ENCODE measurements around the gene ERBB2.
"Not testable (repeated sequence)": the region's sequence is repeated elsewhere in the genome, so short reads cannot be mapped to it uniquely, and the experiment has no call there.

Gene ERBB2

DNA sequence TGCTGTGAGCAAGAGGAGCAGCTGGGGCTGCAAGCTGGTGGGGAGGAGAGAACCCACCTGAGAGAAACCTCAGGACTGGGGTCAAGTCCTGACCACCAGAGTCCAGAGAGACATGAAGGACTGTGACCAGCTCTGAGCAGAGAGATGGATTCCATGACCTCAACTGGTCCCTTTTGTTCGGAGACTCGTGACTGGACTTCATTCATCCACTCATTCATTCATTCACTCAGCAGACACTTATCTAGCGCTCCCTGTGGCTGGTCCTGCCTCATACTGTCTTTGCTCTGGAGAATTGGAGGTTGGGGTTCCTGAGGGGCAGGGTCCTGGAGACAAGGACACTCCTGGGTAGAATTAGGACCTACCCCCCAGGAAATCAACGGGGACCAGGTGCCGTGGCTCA, 4.0 kb downstream of the ERBB2 start:
- DNase-seq (ENCODE audit: low read depth), result no peak

DNA sequence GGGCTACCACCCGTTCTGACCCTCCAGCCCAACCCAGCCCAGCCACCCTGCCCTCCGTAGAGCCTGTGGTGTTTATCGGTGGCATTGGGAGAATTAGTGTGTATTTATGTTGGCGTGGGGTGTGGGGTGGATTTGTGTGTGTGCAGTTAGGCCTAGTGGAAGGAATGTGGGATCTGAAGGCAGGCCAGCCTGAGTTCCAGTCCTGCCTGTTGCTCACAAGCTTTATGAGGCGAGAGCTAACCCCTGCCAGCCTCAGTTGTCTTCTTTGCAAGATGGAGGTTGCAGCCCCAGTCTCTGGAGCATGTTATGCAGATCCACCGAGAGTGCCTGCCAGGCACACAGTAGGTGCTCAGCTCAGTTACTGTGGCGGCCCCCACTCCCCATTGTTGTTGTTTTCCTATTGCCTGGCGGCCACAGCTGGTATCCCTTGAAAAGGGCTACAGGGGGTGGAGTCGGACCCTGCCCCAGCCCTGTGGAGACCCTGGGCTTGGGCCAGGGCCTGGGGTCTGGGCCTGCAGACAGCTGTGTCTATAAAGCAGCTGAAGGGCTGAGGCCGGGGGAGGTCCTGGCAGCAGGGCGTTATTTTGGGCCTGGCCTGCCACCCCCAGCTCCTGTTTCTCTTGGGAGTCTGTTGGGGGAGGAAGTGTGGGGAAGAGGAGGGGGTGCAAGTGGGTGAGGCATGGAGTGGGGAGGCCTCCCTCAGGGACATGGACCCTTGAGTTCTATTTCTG, 5.1 kb downstream of the ERBB2 start:
- DNase-seq (ENCODE audit: low read depth), result no peak

DNA sequence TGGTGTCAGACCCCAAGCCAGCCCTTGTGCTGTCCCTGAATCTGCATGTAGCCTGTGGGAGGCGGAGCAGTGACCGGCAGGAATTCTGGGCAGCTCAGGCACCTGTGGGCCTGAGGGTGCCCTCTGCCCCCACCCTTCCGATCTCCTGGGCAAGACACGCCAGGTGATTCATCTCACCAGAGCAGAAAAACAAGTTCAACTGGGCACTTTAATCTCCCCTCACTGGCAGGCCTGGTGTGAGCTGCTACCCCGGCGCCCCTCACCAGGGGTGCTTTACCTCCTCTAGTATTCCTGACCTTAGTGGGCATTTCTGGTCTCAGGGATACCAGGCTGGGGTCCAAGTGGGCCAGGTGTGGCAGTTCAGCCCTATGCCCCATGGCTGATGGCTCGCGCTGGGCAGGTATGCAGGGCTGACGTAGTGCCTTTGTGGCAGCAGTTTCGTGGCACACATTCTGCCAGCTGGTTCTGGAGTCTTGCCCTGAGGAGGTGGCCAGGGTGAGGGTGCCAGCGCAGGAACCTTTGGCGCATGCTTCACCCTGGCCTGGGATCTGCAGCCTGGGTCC, 6.0 kb downstream of the ERBB2 start:
- no peak for DNase-seq (ENCODE audit: low read depth)

DNA sequence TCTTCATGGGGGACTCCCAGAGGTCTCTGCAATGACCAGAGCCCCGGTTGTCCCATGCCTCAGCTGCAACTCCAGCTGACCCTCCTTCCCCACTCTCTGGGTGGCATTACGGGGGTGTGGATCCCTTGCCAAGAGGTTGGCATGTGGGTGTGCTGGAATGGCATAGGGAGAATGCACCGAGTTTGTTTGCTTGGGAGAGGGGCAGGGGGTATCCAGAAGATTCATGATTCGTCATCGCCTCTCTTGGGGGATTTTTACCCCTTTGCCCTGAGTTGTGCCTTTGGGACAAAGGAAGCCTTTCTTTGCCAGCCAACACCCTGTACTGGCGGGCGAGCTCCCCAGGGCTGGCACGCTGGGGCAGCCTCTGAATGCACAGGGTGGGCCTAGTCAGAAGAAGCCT, 6.5 kb downstream of the ERBB2 start:
- DNase-seq (ENCODE audit: low read depth), result no peak

DNA sequence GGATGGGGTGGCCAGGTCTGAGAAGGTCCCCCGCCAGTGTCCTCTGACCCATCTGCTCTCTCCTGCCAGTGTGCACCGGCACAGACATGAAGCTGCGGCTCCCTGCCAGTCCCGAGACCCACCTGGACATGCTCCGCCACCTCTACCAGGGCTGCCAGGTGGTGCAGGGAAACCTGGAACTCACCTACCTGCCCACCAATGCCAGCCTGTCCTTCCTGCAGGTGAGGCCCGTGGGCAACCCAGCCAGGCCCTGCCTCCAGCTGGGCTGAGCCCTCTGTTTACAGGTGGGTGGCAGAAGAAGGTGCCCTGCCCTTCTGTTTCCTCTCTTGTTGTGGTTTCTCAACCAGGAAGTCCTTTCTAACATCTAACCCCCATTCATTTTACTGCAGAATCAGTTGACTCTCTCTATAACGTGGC, 7.1 kb downstream of the ERBB2 start:
- DNase-seq (ENCODE audit: low read depth), result no peak

DNA sequence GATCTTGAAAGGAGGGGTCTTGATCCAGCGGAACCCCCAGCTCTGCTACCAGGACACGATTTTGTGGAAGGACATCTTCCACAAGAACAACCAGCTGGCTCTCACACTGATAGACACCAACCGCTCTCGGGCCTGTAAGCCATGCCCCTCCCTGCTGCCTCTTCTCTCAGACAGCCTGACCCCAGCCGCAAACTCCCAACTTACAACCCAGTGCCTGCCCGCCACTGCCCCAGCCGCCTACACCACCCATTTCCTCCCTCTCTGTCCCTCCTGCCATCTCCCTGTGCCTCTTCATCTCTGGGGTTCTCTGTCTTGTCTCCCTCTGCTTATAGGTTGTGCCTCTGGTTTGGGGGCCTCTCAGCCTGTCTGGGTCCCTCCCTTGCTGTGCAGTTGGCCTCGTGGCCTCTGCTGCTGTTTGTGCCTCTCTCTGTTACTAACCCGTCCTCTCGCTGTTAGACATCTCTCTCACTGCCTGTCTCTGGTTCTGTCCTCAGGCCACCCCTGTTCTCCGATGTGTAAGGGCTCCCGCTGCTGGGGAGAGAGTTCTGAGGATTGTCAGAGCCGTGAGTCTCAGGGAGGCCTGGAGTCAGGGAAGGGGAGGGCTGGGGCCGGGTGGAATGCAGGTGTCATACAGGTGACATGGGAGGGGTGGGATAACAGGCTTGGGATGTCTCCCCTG, 9.6 kb downstream of the ERBB2 start:
- DNase-seq (ENCODE audit: low read depth), result no peak

DNA sequence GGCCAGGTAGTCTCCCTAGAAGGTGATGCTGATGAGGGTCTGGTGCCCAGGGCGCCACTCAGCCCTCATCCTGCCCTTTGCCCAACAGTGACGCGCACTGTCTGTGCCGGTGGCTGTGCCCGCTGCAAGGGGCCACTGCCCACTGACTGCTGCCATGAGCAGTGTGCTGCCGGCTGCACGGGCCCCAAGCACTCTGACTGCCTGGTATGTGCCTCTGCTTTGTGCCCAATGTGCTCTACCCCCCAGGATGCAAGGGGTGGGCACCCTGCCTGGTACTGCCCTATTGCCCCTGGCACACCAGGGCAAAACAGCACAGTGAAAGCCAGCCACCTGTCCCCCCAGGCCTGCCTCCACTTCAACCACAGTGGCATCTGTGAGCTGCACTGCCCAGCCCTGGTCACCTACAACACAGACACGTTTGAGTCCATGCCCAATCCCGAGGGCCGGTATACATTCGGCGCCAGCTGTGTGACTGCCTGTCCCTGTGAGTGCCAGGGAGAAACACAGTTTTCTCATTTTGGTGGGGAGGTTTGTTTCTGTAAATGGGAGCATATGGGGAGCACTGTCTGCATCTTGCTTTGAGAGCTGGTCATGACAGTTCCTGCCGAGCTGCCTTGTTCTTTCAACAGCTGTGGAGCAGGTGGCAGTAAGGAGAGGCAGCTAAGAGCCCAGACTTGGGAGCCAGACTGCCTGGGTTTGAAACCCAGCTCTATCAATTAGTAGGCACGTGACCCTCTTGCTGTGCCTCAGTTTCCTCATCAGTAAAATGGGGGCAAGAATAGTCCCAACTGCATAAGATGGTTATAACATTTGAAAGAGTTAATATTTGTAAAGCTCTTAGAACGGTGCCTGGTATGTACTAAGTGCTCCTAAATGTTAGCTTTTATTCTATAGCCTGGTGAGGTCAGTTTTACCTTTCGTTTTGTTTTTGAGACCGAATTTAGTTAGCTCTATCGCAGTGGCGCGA, 10.4 kb downstream of the ERBB2 start:
- no peak for DNase-seq (ENCODE audit: low read depth)

DNA sequence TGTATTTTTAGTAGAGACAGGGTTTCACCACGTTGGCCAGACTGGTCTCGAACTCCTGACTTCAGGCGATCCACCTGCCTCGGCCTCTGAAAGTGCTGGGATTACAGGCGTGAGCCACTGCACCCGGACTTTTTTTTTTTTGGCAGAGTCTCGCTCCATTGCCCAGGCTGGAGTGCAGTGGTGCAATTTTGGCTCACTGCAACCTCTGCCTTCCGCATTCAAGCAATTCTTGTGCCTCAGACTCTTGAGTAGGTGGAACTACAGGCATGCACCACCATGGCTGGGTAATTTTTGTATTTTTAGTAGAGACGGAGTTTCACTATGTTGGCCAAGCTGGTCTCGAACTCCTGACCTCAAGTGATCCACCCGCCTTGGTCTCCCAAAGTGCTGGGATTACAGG, 11.2 kb downstream of the ERBB2 start:
- DNase-seq (ENCODE audit: low read depth), result not testable (repeated sequence)

DNA sequence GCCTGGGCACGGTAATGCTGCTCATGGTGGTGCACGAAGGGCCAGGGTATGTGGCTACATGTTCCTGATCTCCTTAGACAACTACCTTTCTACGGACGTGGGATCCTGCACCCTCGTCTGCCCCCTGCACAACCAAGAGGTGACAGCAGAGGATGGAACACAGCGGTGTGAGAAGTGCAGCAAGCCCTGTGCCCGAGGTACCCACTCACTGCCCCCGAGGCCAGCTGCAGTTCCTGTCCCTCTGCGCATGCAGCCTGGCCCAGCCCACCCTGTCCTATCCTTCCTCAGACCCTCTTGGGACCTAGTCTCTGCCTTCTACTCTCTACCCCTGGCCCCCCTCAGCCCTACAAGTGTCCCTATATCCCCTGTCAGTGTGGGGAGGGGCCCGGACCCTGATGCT, 12.0 kb downstream of the ERBB2 start:
- no peak for DNase-seq (ENCODE audit: low read depth)

DNA sequence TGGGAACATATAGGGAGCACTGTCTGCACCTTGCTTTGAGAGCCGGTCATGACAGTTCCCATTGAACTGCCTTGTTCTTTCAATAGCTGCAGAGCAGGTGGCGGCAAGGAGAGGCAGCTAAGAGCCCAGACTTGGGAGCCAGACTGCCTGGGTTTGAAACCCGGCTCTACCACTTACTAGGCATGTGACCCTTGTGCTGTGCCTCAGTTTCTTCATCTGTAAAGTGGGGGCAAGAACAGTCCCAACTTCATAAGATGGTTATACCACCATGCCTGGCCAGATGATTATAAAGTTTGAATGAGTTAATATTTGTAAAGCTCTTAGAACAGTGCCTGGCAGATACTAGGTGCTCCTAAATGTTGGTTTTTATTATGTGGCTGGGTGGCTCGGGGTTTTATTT, 14.4 kb downstream of the ERBB2 start:
- DNase-seq (ENCODE audit: low read depth), result no peak

DNA sequence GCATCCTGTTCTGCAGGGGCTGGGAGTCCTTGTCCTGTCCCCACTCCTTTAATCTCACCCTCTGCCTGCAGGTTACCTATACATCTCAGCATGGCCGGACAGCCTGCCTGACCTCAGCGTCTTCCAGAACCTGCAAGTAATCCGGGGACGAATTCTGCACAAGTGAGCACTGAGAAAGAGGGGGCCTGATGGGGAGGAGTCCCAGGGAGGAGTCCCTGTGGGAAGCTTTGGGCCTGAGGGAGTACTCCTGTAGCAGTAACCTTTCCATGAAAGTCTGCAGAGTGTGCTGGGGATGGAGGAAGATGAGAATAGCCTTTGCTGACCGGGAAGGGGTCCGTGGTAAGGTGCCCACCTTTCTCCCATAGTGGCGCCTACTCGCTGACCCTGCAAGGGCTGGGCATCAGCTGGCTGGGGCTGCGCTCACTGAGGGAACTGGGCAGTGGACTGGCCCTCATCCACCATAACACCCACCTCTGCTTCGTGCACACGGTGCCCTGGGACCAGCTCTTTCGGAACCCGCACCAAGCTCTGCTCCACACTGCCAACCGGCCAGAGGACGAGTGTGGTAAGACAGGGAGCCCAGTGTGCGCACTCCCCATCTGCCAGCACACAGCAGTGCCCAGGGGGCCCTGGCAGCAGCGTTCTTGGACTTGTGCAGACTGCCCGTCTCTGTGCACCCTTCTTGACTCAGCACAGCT, 15.7 kb downstream of the ERBB2 start:
- DNase-seq (ENCODE audit: low read depth), result no peak

DNA sequence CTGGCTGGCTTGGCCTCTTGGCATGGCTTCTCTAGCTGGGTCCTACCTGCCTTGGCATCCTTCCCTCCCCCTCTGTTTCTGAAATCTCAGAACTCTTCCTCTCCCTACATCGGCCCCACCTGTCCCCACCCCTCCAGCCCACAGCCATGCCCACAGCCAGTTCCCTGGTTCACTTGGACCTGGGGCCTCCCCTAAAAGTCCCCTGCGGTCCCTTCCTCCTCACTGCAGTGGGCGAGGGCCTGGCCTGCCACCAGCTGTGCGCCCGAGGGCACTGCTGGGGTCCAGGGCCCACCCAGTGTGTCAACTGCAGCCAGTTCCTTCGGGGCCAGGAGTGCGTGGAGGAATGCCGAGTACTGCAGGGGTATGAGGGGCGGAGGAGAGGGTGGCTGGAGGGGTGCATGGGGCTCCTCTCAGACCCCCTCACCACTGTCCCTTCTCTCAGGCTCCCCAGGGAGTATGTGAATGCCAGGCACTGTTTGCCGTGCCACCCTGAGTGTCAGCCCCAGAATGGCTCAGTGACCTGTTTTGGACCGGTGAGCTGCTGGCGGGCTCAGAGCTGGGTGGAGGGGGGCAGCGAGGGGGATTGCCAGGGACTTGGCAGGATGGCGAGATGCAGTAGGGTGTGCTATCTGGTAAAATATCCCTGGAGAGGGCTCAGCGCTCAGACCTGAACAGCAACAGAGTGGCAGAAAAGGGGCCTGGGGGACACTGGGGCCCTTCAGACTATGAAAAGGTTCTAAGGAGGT, 16.4 kb downstream of the ERBB2 start:
- DNase-seq (ENCODE audit: low read depth), result no peak

DNA sequence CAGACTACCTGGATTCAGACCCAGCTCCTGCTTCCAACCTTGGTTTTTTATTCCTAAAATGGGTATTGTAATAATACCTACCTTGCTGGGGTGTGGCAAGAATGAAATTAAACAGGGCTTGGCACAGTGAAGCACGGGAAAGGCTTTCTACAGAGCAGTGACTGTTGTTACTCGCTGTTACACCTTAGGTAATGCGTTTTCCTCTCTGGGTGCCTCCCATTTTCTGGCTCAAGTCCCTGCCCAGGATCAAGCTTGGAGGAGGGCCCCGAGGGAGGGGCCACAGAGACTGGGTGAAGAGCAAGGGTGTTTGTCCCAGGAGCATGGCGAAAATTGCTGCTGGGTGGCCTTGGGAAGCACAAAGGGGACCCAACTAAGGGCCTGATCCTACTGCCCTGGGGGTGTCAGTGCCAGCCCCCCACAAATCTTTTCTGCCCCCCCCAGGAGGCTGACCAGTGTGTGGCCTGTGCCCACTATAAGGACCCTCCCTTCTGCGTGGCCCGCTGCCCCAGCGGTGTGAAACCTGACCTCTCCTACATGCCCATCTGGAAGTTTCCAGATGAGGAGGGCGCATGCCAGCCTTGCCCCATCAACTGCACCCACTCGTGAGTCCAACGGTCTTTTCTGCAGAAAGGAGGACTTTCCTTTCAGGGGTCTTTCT, 17.1 kb downstream of the ERBB2 start:
- DNase-seq (ENCODE audit: low read depth), result no peak

DNA sequence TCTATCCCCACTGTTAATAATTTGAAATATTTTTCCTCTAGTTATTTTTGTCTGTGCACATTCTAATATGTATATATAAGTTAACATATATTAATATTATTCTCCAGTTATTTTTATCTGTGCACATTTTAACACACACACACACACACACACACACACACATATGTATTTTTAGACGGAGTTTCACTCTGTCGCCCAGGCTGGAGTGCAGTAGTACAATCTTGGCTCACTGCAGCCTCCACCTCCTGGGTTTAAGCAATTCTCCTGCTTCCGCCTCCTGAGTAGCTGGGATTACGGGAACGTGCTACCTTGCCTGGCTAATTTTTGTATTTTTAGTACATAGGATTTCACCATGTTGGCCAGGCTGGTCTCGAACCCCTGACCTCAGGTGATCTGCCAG, 17.8 kb downstream of the ERBB2 start:
- DNase-seq (ENCODE audit: low read depth), result no peak

DNA sequence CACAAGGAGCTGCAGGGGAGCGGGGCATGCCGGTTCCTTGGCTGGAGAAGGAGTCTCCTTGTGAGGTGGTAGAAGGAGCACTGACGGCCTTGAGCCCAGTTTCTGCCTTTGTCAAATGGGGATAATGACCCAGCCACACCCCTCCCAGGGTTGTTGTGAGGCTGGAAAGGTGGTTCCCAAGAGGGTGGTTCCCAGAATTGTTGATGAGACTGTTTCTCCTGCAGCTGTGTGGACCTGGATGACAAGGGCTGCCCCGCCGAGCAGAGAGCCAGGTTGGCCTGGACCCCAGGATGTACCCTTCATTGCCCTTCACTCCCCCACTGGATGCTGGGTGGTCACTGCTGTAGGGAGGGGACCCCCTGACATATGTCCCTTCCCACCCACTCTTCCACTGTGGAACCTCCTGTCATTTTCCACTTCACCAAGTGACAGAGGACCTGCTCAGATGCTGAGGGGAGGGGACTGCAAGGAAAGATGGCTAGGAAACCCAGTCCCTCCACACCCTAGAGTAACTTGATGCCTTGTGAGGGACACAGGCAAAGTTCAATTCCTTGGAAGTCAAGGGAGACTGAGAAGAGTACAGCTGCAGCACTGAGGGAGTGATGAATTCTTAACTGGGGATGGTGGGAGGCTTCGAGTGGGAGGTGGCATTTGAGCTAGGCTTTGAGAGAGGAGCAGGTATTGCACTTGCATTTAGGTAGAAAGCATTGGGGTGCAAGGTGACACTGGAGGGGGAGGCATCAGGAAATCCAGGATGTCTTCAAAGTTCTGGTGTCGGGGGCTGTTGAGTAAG, 19.9 kb downstream of the ERBB2 start:
- no peak for DNase-seq (ENCODE audit: low read depth)

DNA sequence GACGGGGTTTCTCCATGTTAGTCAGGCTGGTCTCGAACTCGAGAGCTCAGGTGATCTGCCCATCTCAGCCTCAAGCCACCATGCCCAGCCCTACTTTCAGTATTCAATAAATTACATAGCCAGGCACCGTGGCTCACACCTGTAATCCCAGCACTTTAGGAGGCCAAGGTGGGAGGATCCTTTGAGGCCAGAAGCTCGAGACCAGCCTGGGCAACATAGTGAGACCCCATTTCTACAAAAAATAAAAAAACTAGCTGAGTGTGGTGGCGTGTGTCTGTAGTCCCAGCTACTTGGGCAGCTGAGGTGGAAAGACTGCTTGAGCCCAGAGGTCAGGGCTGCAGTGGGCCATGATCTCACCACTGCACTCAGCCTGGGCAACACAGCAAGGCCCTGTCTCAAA, 22.2 kb downstream of the ERBB2 start:
- DNase-seq (ENCODE audit: low read depth), result no peak

DNA sequence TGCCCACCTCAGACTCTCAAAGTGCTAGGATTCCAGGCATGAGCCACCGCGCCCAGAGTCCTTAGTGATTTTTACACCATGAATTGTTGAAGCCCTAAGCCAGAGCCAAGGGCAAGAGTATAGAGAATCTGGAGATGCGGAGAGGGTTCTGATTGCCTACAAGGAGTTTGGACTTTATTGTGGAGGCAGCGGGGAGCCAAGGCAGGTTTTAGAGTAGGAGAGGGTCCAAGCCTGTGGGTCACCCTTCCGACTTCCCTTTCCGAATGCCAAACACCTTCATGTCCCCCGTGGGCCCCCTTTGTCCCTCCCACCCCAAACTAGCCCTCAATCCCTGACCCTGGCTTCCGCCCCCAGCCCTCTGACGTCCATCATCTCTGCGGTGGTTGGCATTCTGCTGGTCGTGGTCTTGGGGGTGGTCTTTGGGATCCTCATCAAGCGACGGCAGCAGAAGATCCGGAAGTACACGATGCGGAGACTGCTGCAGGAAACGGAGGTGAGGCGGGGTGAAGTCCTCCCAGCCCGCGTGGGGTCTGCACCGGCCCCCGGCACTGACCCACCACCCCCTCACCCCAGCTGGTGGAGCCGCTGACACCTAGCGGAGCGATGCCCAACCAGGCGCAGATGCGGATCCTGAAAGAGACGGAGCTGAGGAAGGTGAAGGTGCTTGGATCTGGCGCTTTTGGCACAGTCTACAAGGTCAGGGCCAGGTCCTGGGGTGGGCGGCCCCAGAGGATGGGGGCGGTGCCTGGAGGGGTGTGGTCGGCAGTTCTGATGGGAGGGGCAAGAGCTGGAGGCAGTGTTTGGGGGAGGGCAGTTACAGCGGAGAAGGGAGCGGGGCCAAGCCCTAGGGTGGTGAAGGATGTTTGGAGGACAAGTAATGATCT, 23.3 kb downstream of the ERBB2 start:
- no peak for DNase-seq (ENCODE audit: low read depth)

DNA sequence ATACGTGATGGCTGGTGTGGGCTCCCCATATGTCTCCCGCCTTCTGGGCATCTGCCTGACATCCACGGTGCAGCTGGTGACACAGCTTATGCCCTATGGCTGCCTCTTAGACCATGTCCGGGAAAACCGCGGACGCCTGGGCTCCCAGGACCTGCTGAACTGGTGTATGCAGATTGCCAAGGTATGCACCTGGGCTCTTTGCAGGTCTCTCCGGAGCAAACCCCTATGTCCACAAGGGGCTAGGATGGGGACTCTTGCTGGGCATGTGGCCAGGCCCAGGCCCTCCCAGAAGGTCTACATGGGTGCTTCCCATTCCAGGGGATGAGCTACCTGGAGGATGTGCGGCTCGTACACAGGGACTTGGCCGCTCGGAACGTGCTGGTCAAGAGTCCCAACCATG, 24.9 kb downstream of the ERBB2 start:
- no peak for DNase-seq (ENCODE audit: low read depth)

DNA sequence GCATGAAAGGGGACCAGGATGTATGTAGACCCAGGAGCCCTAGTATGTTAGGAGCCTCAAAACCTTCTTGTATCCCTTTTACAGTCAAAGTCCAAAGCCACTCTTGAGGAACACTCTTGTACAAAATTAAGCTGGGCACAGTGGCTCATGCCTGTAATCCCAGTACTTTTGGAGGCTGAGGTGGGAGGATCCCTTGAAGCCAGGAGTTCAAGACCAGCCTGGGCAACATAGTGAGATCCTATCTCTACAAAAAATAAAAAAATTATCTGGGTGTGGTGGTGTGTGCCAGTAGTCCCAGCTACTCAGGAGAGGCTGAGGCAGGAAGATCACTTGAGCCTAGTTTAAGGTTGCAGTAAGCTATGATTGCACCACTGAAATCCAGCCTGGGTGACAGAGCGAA, 26.1 kb downstream of the ERBB2 start:
- DNase-seq (ENCODE audit: low read depth), result not testable (repeated sequence)

All from activated gamma-delta T cell treated with anti-CD3 and anti-CD28 coated beads, Interleukin-2, amount 50 U/mL, for 16 hours (primary cell).